WTC11 (cell line): ENCODE measurements around the gene DAW1. TPM values are rescaled to one million over a fixed set of nuclear protein-coding genes. Genes with fewer than 3 reads are reported as not detected.

Experiments used
- ATAC-seq: fragments of 200-7000 bp; cut with Tn5 transposase; 2 replicates; pipeline ENCODE4 v1.10.0; 2021; ENCODE audit warnings: mild to moderate bottlenecking, moderate library complexity
- CTCF ChIA-PET: fragments of 300-600 bp; sonication (Branson Sonifier 250); formaldehyde crosslinking; loops from one replicate; lab custom pipeline; 2021; ENCODE audit warnings: antibody characterized with exemption; lab: Charles Lee
- POLR2A ChIA-PET: fragments of 350-600 bp; sonication (Branson Sonifier 250); formaldehyde crosslinking; loops from one replicate; lab custom pipeline; 2021; ENCODE audit warnings: antibody characterized with exemption; lab: Charles Lee
- DNase-seq: peaks from one replicate; pipeline ENCODE4 v3.0.0; 2021; ENCODE audit warnings: low spot score
- H3K27ac Mint-ChIP-seq: 2 replicates; pipeline ENCODE4 v1.8.0; 2021; ENCODE audit warnings: mixed read lengths
- H3K27me3 Mint-ChIP-seq: 2 replicates; pipeline ENCODE4 v1.8.0; 2021; ENCODE audit warnings: low read depth, mild to moderate bottlenecking, moderate library complexity, mixed read lengths
- H3K36me3 Mint-ChIP-seq: 2 replicates; pipeline ENCODE4 v1.8.0; 2021; ENCODE audit warnings: mixed read lengths
- H3K4me1 Mint-ChIP-seq: 2 replicates; pipeline ENCODE4 v1.8.0; 2022; ENCODE audit warnings: mixed read lengths
- H3K4me3 Mint-ChIP-seq: 2 replicates; pipeline ENCODE4 v1.8.0; 2021; ENCODE audit warnings: mild to moderate bottlenecking, moderate library complexity, mixed read lengths
- H3K9me3 Mint-ChIP-seq: 2 replicates; pipeline ENCODE4 v1.8.0; 2021; ENCODE audit warnings: mixed read lengths
- ATF1 ChIP-seq: sonication (generic); formaldehyde crosslinking; IDR thresholded peaks from 2 replicates; pipeline ENCODE4 v1.8.1; 2023; ENCODE audit warnings: mild to moderate bottlenecking, moderate library complexity, missing genetic modification reagents
- CREM ChIP-seq: sonication (generic); formaldehyde crosslinking; IDR thresholded peaks from 2 replicates; pipeline ENCODE4 v1.8.1; 2022; ENCODE audit warnings: mild to moderate bottlenecking, missing genetic modification reagents, moderate library complexity
- ELF4 ChIP-seq: sonication (generic); formaldehyde crosslinking; IDR thresholded peaks from 2 replicates; pipeline ENCODE4 v1.8.1; 2022; ENCODE audit warnings: low read depth, mild to moderate bottlenecking, moderate library complexity, missing genetic modification reagents
- IRF2 ChIP-seq: sonication (generic); formaldehyde crosslinking; IDR thresholded peaks from 2 replicates; pipeline ENCODE4 v1.8.0; 2022; ENCODE audit warnings: low read depth, missing genetic modification reagents, borderline replicate concordance
- JAZF1 ChIP-seq: fragments of 250-450 bp; sonication (Bioruptor Pico); IDR thresholded peaks from 2 replicates; pipeline ENCODE4 v1.9.0; 2021; ENCODE audit warnings: moderate library complexity, mild to moderate bottlenecking, inconsistent platforms
- JUN ChIP-seq: sonication (generic); formaldehyde crosslinking; IDR thresholded peaks from 2 replicates; pipeline ENCODE4 v1.8.0; 2023; ENCODE audit warnings: mild to moderate bottlenecking, missing genetic modification reagents
- RELA ChIP-seq: sonication (generic); formaldehyde crosslinking; IDR thresholded peaks from 2 replicates; pipeline ENCODE4 v1.8.1; 2022; ENCODE audit warnings: missing genetic modification reagents, mild to moderate bottlenecking, borderline replicate concordance
- ZNF671 ChIP-seq: fragments of 250-450 bp; sonication (Bioruptor Pico); IDR thresholded peaks from 2 replicates; pipeline ENCODE4 v1.8.0; 2021; ENCODE audit warnings: mild to moderate bottlenecking
- total RNA-seq: library from RNA; stranded (reverse); gene quantifications from 3 replicates; pipeline ENCODE4 v1.2.3, GENCODE V29; 2021
- TF ChIP-seq, protein P1 (sequence below): fragments of 200-600 bp; IDR thresholded peaks from 2 replicates; pipeline ENCODE4 v1.8.0; 2022; ENCODE audit warnings: antibody characterized with exemption
- TF ChIP-seq, protein P2 (sequence below): sonication (generic); formaldehyde crosslinking; IDR thresholded peaks from 2 replicates; pipeline ENCODE4 v1.8.1; 2023; ENCODE audit warnings: mild to moderate bottlenecking, missing genetic modification reagents, moderate library complexity
- TF ChIP-seq, protein P3 (sequence below): fragments of 250-450 bp; sonication (Bioruptor Pico); IDR thresholded peaks from 2 replicates; pipeline ENCODE4 v1.9.0; 2021; ENCODE audit warnings: mild to moderate bottlenecking
- TF ChIP-seq, protein P4 (sequence below): sonication (generic); formaldehyde crosslinking; IDR thresholded peaks from 2 replicates; pipeline ENCODE4 v1.8.0; 2023; ENCODE audit warnings: mild to moderate bottlenecking, missing genetic modification reagents
- TF ChIP-seq, protein P5 (sequence below): sonication (generic); formaldehyde crosslinking; IDR thresholded peaks from 2 replicates; pipeline ENCODE4 v1.8.1; 2023; ENCODE audit warnings: mild to moderate bottlenecking, missing genetic modification reagents
- TF ChIP-seq, protein P6 (sequence below): sonication (generic); formaldehyde crosslinking; IDR thresholded peaks from 2 replicates; pipeline ENCODE4 v1.8.0; 2022; ENCODE audit warnings: mild to moderate bottlenecking, missing genetic modification reagents
- TF ChIP-seq, protein P7 (sequence below): sonication (generic); formaldehyde crosslinking; IDR thresholded peaks from 2 replicates; pipeline ENCODE4 v1.8.1; 2022; ENCODE audit warnings: low read depth, missing genetic modification reagents, borderline replicate concordance
- TF ChIP-seq, protein P8 (sequence below): fragments of 250-450 bp; sonication (Bioruptor Pico); IDR thresholded peaks from 2 replicates; pipeline ENCODE4 v2.1.2; 2022; ENCODE audit warnings: mild to moderate bottlenecking, moderate library complexity

The DAW1 gene
- total RNA-seq, 1 experiment from 2014 or later: 0.61 TPM

DNA sequence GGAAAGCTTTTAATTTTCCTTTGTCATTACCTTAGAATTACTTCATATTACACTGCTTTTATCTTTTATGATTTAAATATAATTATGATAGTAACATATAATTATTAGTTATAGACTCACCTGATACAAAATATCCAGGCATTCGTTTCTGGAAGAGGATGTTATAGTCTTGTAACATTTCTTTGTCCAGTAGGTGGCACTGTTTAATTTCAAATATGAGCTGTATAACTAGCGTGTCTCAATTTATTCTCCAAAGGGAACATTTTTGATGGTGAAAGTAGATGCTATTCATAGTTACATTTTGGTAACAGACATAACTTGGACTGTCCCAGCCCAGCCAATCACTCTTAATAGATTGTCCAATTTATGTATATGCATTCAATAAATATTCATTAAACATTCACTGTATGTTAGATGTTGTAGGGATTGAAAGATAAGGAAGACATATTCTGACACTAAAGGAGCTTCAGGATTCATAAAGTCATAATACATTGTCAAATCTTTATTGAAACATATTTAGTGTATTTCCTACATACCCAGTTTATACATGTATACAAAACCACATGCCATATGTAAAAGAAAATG is 19.2 kb downstream of the DAW1 start:
- Mint-ChIP-seq H3K9me3 (no peaks in the 10 kb centered on the region), H3K27me3 (no peaks in the 10 kb centered on the region), H3K4me3 (no peak overlapping the region), H3K27ac (no peak overlapping the region), H3K36me3 (no peaks in the 10 kb centered on the region), H3K4me1 (0 out of 2 replicates have a peak, but pooled peaks cover 3% of the 10 kb centered on the region)
- no peak for DNase-seq
- ChIA-PET POLR2A (no interaction called here), CTCF (interaction anchor here (0.6 to 1.9 kb wide), 18 partner anchors 11 to 1826 kb away, joined by 3 to 7 read pairs (median 4); partner anchors contain the start of genes DAW1 and SPHKAP)
- peak; percentile 33; the same call in 1 of the 2 replicates for ATAC-seq
- TF ChIP-seq IRF2 (CRISPR knock-in tag): no peak
- no peak for TF ChIP-seq ELF4
- TF ChIP-seq CREM (CRISPR knock-in tag): no peak
- TF ChIP-seq, protein P1, sequence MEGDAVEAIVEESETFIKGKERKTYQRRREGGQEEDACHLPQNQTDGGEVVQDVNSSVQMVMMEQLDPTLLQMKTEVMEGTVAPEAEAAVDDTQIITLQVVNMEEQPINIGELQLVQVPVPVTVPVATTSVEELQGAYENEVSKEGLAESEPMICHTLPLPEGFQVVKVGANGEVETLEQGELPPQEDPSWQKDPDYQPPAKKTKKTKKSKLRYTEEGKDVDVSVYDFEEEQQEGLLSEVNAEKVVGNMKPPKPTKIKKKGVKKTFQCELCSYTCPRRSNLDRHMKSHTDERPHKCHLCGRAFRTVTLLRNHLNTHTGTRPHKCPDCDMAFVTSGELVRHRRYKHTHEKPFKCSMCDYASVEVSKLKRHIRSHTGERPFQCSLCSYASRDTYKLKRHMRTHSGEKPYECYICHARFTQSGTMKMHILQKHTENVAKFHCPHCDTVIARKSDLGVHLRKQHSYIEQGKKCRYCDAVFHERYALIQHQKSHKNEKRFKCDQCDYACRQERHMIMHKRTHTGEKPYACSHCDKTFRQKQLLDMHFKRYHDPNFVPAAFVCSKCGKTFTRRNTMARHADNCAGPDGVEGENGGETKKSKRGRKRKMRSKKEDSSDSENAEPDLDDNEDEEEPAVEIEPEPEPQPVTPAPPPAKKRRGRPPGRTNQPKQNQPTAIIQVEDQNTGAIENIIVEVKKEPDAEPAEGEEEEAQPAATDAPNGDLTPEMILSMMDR: peak; percentile 70
- TF ChIP-seq, protein P2, sequence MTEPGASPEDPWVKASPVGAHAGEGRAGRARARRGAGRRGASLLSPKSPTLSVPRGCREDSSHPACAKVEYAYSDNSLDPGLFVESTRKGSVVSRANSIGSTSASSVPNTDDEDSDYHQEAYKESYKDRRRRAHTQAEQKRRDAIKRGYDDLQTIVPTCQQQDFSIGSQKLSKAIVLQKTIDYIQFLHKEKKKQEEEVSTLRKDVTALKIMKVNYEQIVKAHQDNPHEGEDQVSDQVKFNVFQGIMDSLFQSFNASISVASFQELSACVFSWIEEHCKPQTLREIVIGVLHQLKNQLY (CRISPR knock-in tag): no peak

DNA sequence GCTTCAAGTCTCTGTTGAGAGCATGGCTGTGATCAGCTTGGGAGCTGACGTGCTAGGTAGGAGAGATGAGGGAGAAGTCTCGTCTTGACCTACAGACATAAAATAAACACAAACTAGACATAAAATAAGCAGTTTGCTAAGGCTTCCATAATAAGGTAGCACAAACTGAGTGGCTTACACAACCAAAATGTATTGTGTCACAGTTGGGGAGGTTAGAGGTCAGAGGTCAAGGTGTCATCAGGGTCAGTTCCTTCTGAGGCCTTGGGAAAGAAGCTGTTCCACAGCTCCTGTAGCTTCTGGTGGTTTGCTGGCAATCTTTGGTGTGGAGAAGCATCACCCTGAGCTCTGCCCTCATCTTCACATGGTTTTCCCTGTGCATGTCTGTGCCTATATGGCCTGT is 20.2 kb downstream of the DAW1 start:
- no peaks in the 10 kb centered on the region for H3K9me3 Mint-ChIP-seq
- H3K4me1 Mint-ChIP-seq: 0 out of 2 replicates have a peak, but pooled peaks cover 3% of the 10 kb centered on the region
- no peak for DNase-seq
- H3K27me3 Mint-ChIP-seq: no peaks in the 10 kb centered on the region
- H3K4me3 Mint-ChIP-seq: no peak overlapping the region
- TF ChIP-seq JAZF1 (CRISPR knock-in tag): no peak
- TF ChIP-seq, protein P3, sequence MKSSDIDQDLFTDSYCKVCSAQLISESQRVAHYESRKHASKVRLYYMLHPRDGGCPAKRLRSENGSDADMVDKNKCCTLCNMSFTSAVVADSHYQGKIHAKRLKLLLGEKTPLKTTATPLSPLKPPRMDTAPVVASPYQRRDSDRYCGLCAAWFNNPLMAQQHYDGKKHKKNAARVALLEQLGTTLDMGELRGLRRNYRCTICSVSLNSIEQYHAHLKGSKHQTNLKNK (CRISPR knock-in tag): no peak
- no peaks in the 10 kb centered on the region for H3K36me3 Mint-ChIP-seq
- H3K27ac Mint-ChIP-seq: no peak overlapping the region
- ChIA-PET CTCF (interaction anchor here (1.8 to 1.9 kb wide), 2 partner anchors 19 to 30 kb away, joined by 7 read pairs; no protein-coding TSS in a partner anchor), POLR2A (no interaction called here)
- no peak for ATAC-seq

DNA sequence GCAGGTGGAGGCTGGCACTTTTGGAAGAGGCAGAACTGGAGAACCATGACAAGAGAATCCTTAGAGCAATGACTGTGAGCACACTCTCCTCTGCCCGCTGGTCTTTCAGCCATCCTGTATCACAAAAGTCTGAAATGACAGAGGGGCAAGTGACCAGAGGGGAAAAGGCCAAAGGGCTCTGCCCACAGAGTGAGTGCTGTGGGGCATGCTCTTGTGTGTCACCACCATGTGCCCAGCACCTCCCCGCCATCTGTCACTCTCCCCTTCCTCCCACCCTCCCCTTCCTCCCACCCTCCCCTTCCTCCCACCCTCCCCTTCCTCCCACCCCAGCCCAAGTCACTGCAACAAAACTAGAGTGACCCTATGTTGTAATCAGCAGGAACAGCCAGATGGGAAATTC is 31.9 kb downstream of the DAW1 start:
- ATAC-seq (no peak), DNase-seq (no peak)
- H3K4me3 Mint-ChIP-seq: no peak overlapping the region
- H3K27ac Mint-ChIP-seq: no peak overlapping the region
- no peaks in the 10 kb centered on the region for H3K27me3 Mint-ChIP-seq
- H3K4me1 Mint-ChIP-seq: no peaks in the 10 kb centered on the region
- H3K9me3 Mint-ChIP-seq: no peaks in the 10 kb centered on the region
- ChIA-PET POLR2A (no interaction called here), CTCF (no interaction called here)
- TF ChIP-seq, protein P4, sequence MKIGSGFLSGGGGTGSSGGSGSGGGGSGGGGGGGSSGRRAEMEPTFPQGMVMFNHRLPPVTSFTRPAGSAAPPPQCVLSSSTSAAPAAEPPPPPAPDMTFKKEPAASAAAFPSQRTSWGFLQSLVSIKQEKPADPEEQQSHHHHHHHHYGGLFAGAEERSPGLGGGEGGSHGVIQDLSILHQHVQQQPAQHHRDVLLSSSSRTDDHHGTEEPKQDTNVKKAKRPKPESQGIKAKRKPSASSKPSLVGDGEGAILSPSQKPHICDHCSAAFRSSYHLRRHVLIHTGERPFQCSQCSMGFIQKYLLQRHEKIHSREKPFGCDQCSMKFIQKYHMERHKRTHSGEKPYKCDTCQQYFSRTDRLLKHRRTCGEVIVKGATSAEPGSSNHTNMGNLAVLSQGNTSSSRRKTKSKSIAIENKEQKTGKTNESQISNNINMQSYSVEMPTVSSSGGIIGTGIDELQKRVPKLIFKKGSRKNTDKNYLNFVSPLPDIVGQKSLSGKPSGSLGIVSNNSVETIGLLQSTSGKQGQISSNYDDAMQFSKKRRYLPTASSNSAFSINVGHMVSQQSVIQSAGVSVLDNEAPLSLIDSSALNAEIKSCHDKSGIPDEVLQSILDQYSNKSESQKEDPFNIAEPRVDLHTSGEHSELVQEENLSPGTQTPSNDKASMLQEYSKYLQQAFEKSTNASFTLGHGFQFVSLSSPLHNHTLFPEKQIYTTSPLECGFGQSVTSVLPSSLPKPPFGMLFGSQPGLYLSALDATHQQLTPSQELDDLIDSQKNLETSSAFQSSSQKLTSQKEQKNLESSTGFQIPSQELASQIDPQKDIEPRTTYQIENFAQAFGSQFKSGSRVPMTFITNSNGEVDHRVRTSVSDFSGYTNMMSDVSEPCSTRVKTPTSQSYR (CRISPR knock-in tag): no peak
- TF ChIP-seq, protein P5, sequence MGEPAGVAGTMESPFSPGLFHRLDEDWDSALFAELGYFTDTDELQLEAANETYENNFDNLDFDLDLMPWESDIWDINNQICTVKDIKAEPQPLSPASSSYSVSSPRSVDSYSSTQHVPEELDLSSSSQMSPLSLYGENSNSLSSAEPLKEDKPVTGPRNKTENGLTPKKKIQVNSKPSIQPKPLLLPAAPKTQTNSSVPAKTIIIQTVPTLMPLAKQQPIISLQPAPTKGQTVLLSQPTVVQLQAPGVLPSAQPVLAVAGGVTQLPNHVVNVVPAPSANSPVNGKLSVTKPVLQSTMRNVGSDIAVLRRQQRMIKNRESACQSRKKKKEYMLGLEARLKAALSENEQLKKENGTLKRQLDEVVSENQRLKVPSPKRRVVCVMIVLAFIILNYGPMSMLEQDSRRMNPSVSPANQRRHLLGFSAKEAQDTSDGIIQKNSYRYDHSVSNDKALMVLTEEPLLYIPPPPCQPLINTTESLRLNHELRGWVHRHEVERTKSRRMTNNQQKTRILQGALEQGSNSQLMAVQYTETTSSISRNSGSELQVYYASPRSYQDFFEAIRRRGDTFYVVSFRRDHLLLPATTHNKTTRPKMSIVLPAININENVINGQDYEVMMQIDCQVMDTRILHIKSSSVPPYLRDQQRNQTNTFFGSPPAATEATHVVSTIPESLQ (CRISPR knock-in tag): no peak
- TF ChIP-seq, protein P6, sequence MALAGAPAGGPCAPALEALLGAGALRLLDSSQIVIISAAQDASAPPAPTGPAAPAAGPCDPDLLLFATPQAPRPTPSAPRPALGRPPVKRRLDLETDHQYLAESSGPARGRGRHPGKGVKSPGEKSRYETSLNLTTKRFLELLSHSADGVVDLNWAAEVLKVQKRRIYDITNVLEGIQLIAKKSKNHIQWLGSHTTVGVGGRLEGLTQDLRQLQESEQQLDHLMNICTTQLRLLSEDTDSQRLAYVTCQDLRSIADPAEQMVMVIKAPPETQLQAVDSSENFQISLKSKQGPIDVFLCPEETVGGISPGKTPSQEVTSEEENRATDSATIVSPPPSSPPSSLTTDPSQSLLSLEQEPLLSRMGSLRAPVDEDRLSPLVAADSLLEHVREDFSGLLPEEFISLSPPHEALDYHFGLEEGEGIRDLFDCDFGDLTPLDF: no peak
- TF ChIP-seq JUN (CRISPR knock-in tag) (no peak), ATF1 (CRISPR knock-in tag) (no peak), RELA (CRISPR knock-in tag) (no peak), ZNF671 (CRISPR knock-in tag) (no peak)
- TF ChIP-seq, protein P7, sequence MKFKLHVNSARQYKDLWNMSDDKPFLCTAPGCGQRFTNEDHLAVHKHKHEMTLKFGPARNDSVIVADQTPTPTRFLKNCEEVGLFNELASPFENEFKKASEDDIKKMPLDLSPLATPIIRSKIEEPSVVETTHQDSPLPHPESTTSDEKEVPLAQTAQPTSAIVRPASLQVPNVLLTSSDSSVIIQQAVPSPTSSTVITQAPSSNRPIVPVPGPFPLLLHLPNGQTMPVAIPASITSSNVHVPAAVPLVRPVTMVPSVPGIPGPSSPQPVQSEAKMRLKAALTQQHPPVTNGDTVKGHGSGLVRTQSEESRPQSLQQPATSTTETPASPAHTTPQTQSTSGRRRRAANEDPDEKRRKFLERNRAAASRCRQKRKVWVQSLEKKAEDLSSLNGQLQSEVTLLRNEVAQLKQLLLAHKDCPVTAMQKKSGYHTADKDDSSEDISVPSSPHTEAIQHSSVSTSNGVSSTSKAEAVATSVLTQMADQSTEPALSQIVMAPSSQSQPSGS: no peak
- TF ChIP-seq, protein P2 (CRISPR knock-in tag): no peak
- TF ChIP-seq, protein P8, sequence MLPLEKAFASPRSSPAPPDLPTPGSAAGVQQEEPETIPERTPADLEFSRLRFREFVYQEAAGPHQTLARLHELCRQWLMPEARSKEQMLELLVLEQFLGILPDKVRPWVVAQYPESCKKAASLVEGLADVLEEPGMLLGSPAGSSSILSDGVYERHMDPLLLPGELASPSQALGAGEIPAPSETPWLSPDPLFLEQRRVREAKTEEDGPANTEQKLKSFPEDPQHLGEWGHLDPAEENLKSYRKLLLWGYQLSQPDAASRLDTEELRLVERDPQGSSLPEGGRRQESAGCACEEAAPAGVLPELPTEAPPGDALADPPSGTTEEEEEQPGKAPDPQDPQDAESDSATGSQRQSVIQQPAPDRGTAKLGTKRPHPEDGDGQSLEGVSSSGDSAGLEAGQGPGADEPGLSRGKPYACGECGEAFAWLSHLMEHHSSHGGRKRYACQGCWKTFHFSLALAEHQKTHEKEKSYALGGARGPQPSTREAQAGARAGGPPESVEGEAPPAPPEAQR (CRISPR knock-in tag): no peak
- no peaks in the 10 kb centered on the region for H3K36me3 Mint-ChIP-seq
